Hepatocyte (in vitro differentiated cells): ENCODE measurements around the gene ARHGEF10L. TPM values are rescaled to one million over a fixed set of nuclear protein-coding genes. Genes with fewer than 3 reads are reported as not detected.

ENCODE experiments used
- DNase-seq: peaks from one replicate; pipeline ENCODE4 v3.0.0-alpha.2; 2016; ENCODE audit warnings: low spot score
- H2AFZ ChIP-seq: fragments of 200-600 bp; sonication (generic); 2 replicates; pipeline ENCODE4 v1.6.0; 2016; ENCODE audit warnings: antibody characterized with exemption, mild to moderate bottlenecking
- H3K27ac ChIP-seq: fragments of 200-600 bp; sonication (generic); 2 replicates; pipeline ENCODE4 v1.5.1; 2016; ENCODE audit warnings: mild to moderate bottlenecking
- H3K27me3 ChIP-seq: fragments of 200-600 bp; sonication (generic); 2 replicates; pipeline ENCODE4 v1.6.1; 2016
- H3K36me3 ChIP-seq: fragments of 200-600 bp; sonication (generic); replicated peaks from 2 replicates; pipeline ENCODE4 v1.5.1; 2016; ENCODE audit warnings: low read depth; ENCODE audit not compliant: insufficient read depth
- H3K4me1 ChIP-seq: fragments of 200-600 bp; sonication (generic); 2 replicates; pipeline ENCODE4 v1.5.1; 2016; ENCODE audit warnings: mild to moderate bottlenecking, moderate library complexity; ENCODE audit not compliant: insufficient read depth
- H3K4me2 ChIP-seq: fragments of 200-600 bp; sonication (generic); 2 replicates; pipeline ENCODE4 v1.6.0; 2016
- H3K4me3 ChIP-seq: fragments of 200-600 bp; sonication (generic); 2 replicates; pipeline ENCODE4 v1.5.1; 2016; ENCODE audit warnings: mild to moderate bottlenecking
- H3K79me2 ChIP-seq: fragments of 200-600 bp; sonication (generic); 2 replicates; pipeline ENCODE4 v1.6.0; 2017; ENCODE audit warnings: mild to moderate bottlenecking
- H3K9me2 ChIP-seq: fragments of 200-600 bp; sonication (generic); replicated peaks from 2 replicates; pipeline ENCODE4 v1.6.0; 2017; ENCODE audit warnings: mild to moderate bottlenecking; ENCODE audit not compliant: insufficient read depth
- H3K9me3 ChIP-seq: fragments of 200-600 bp; sonication (generic); 2 replicates; pipeline ENCODE4 v1.5.1; 2016; ENCODE audit warnings: low read depth, mild to moderate bottlenecking
- H4K20me1 ChIP-seq: fragments of 200-600 bp; sonication (generic); 2 replicates; pipeline ENCODE4 v1.6.0; 2016; ENCODE audit warnings: mild to moderate bottlenecking; ENCODE audit not compliant: insufficient read depth, poor library complexity, severe bottlenecking
- CTCF ChIP-seq: fragments of 200-600 bp; sonication (generic); IDR thresholded peaks from 2 replicates; pipeline ENCODE4 v1.5.1; 2016; ENCODE audit warnings: antibody characterized with exemption, mild to moderate bottlenecking; ENCODE audit not compliant: poor library complexity
- EZH2 ChIP-seq: fragments of 200-600 bp; sonication (generic); IDR thresholded peaks from 2 replicates; pipeline ENCODE4 v1.6.1; 2016; ENCODE audit warnings: antibody characterized with exemption, mild to moderate bottlenecking, borderline replicate concordance
- EZH2phosphoT487 ChIP-seq: fragments of 200-600 bp; sonication (generic); IDR thresholded peaks from one replicate; pipeline ENCODE4 v1.6.1; 2018; ENCODE audit warnings: antibody characterized with exemption, mild to moderate bottlenecking, low read depth, moderate library complexity; ENCODE audit not compliant: unreplicated experiment, severe bottlenecking
- WGBS: methylation state at CpG from one replicate; pipeline ENCODE4 v1.1.6; 2016; ENCODE audit warnings: low lambda C conversion rate; ENCODE audit errors: missing lambda C conversion rate; 5-methylcytosine and 5-hydroxymethylcytosine counted together
- polyA plus RNA-seq: library from polyadenylated mRNA; unstranded; fragments of >200 nt; fragmentation: Nextera tagmentation; extraction: Ambion mirVana; gene quantifications from 2 replicates; pipeline ENCODE4 v1.2.1, GENCODE V29; 2016
- total RNA-seq: library from RNA; depleted of rRNA; stranded (reverse); fragments of >200 nt; gene quantifications from 2 replicates; pipeline ENCODE4 v1.2.3, GENCODE V29; 2014

Gene ARHGEF10L
- total and polyA plus RNA-seq, 2 experiments from 2014 or later = 40.4 to 48.3 TPM

DNA sequence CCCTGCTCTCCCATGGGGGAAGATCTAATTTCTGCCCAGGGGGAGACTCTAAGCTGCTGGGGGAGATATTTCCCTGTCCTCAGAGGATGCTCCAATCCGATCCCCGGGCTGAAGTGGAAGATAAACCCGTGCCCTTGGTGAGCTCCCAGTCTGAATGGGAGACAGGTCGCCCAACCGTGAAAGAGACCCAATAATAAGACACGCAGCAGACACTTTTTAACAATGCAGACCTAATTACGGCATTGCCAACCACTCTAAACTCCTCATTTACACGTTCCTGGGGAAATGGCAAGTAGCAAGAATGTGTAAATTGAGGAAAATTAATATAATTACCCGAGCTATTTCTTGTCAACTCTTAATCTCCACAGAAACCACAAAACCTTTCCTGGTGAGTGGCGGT lies 166.9 kb downstream of the ARHGEF10L start:
- Histone ChIP-seq H3K36me3 (no peaks in the 10 kb centered on the region), H3K27ac (no peak overlapping the region), H3K4me1 (no peaks in the 10 kb centered on the region), H2AFZ (no peak overlapping the region), H4K20me1 (no peaks in the 10 kb centered on the region), H3K4me2 (no peak overlapping the region), H3K9me3 (no peaks in the 10 kb centered on the region), H3K9me2 (no peaks in the 10 kb centered on the region), H3K79me2 (no peaks in the 10 kb centered on the region), H3K4me3 (no peak overlapping the region), H3K27me3 (no peaks in the 10 kb centered on the region)
- TF ChIP-seq CTCF (no peak), EZH2 (no peak), EZH2phosphoT487 (no peak)
- DNase-seq = no peak
- 83% methylated on average over 10 of the region's 10 CpGs for WGBS

GRCh38 chr1:17709981-17710380 lies 170.5 kb downstream of the ARHGEF10L start:
- Histone ChIP-seq H3K27ac (no peak overlapping the region), H3K9me2 (no peaks in the 10 kb centered on the region), H3K4me2 (no peak overlapping the region), H3K4me3 (no peak overlapping the region), H3K4me1 (no peaks in the 10 kb centered on the region), H3K27me3 (no peaks in the 10 kb centered on the region), H3K79me2 (no peaks in the 10 kb centered on the region), H3K36me3 (no peaks in the 10 kb centered on the region), H4K20me1 (no peaks in the 10 kb centered on the region), H2AFZ (no peak overlapping the region), H3K9me3 (no peaks in the 10 kb centered on the region)
- no peak for DNase-seq
- TF ChIP-seq EZH2phosphoT487 (no peak), EZH2 (no peak), CTCF (no peak)
- 81% methylated on average over 3 of the region's 3 CpGs for WGBS

- Histone ChIP-seq H3K79me2 (no peaks in the 10 kb centered on the region), H3K4me1 (no peaks in the 10 kb centered on the region), H4K20me1 (no peaks in the 10 kb centered on the region), H3K27me3 (no peaks in the 10 kb centered on the region), H2AFZ (no peak overlapping the region), H3K9me2 (no peaks in the 10 kb centered on the region), H3K36me3 (no peaks in the 10 kb centered on the region), H3K27ac (no peak overlapping the region), H3K9me3 (no peaks in the 10 kb centered on the region), H3K4me2 (no peak overlapping the region), H3K4me3 (no peak overlapping the region)
- TF ChIP-seq EZH2 (no peak), EZH2phosphoT487 (no peak), CTCF (no peak)
- WGBS = 84% methylated on average over 4 of the region's 4 CpGs
- no peak for DNase-seq
Observed at GRCh38 chr1:17710889-17711576, 171.5 kb downstream of the ARHGEF10L start.
